Panc1 (cell line): ENCODE results near the gene TMEM229A. TPM values are rescaled to one million over a fixed set of nuclear protein-coding genes. Genes with fewer than 3 reads are reported as not detected.
A peak's percentile ranks its signal among the peaks of the same experiment; 100 is the strongest.

Experiments
- ATAC-seq: fragments of 200-7000 bp; cut with Tn5 transposase; 2 replicates; pipeline ENCODE4 v1.9.1; 2020; ENCODE audit warnings: mild to moderate bottlenecking, moderate library complexity
- BruUV-seq: library from RNA; stranded (reverse); fragments of 400-500 nt; replicated peaks from 2 replicates; lab custom pipeline; 2021; lab: Mats Ljungman, UMichigan
- CTCF ChIA-PET: fragments of 300-600 bp; sonication (Branson Sonifier 250); formaldehyde crosslinking; loops from one replicate; lab custom pipeline; 2022; ENCODE audit warnings: antibody characterized with exemption; lab: Charles Lee
- POLR2A ChIA-PET: fragments of 300-600 bp; sonication (Branson Sonifier 250); formaldehyde crosslinking; loops from one replicate; lab custom pipeline; 2022; ENCODE audit warnings: antibody characterized with exemption; lab: Charles Lee
- DNase-seq: peaks from one replicate; pipeline ENCODE4 v3.0.0-alpha.2; 2010; ENCODE audit warnings: low read depth, low spot score
- H3K27ac ChIP-seq: 2 replicates; pipeline ENCODE4 v1.5.1; 2011; ENCODE audit warnings: mild to moderate bottlenecking, low read length, inconsistent platforms
- H3K27me3 ChIP-seq: fragments of 200-500 bp; sonication (Bioruptor generic); 2 replicates; pipeline ENCODE4 v1.6.0; 2014; ENCODE audit warnings: low read length, inconsistent platforms; ENCODE audit not compliant: control insufficient read depth, insufficient read depth
- H3K36me3 ChIP-seq: fragments of 200-500 bp; sonication (Bioruptor generic); 2 replicates; pipeline ENCODE4 v1.5.1; 2014; ENCODE audit warnings: inconsistent platforms, mild to moderate bottlenecking, low read length, moderate library complexity; ENCODE audit not compliant: control insufficient read depth, insufficient read depth
- H3K4me1 ChIP-seq: 2 replicates; pipeline ENCODE4 v1.5.1; 2011; ENCODE audit warnings: inconsistent platforms, mild to moderate bottlenecking, low read length, moderate library complexity; ENCODE audit not compliant: control insufficient read depth, insufficient read depth
- H3K4me3 ChIP-seq, 2 experiments: 2 replicates each; pipeline ENCODE4 v1.5.1; 2011 to 2012; ENCODE audit warnings: low read depth in 2 of 2, low read length in 2 of 2, mild to moderate bottlenecking in 2 of 2, inconsistent platforms in 1 of 2, moderate library complexity in 1 of 2
- H3K9me3 ChIP-seq: fragments of 200-500 bp; sonication (Bioruptor generic); 2 replicates; pipeline ENCODE4 v1.5.1; 2014; ENCODE audit warnings: low read depth, mild to moderate bottlenecking, inconsistent platforms, low read length, moderate library complexity; ENCODE audit not compliant: control insufficient read depth, insufficient read depth
- POLR2AphosphoS5 ChIP-seq: IDR thresholded peaks from 2 replicates; pipeline ENCODE4 v1.6.1; 2012; ENCODE audit warnings: mild to moderate bottlenecking, low read depth, low read length, moderate library complexity
- SIN3A ChIP-seq: IDR thresholded peaks from 2 replicates; pipeline ENCODE4 v1.6.1; 2012; ENCODE audit warnings: low read depth, mild to moderate bottlenecking, low read length, moderate library complexity, borderline replicate concordance; ENCODE audit not compliant: insufficient read depth
- TCF7L2 ChIP-seq: IDR thresholded peaks from 2 replicates; pipeline ENCODE4 v1.6.1; 2011; ENCODE audit warnings: mild to moderate bottlenecking, low read depth, low read length, inconsistent platforms
- in situ Hi-C: cut with HindIII; loops from 2 replicates; pipeline ENCODE4 v1.10.0; 2016; ENCODE audit warnings: low sequenced_read_pairs, low pct_unique_long_range_greater_than_20kb
- intact Hi-C: fragments of 100-400 bp; cut with micrococcal nuclease; formaldehyde crosslinking; loops from one replicate; pipeline ENCODE4 v1.10.0; 2022; ENCODE audit not compliant: unreplicated experiment
- total RNA-seq: library from RNA; stranded (reverse); gene quantifications from one replicate; pipeline ENCODE4 v1.2.1, GENCODE V29; 2021; ENCODE audit not compliant: unreplicated experiment
- TF ChIP-seq, protein P1 (sequence below), 2 experiments: IDR thresholded peaks; 2 replicates each; pipeline ENCODE4 v1.6.1; 2011 to 2012; ENCODE audit warnings: low read depth in 2 of 2, control low read depth in 1 of 2, low read length in 1 of 2, mild to moderate bottlenecking in 1 of 2, moderate library complexity in 1 of 2; ENCODE audit not compliant: insufficient read depth in 1 of 2
- TF ChIP-seq, protein P2 (sequence below): fragments of 450-650 bp; IDR thresholded peaks from 2 replicates; pipeline ENCODE4 v1.5.1; 2017; ENCODE audit warnings: mild to moderate bottlenecking

TMEM229A gene
- total RNA-seq, 1 experiment from 2014 or later, result not detected

DNA sequence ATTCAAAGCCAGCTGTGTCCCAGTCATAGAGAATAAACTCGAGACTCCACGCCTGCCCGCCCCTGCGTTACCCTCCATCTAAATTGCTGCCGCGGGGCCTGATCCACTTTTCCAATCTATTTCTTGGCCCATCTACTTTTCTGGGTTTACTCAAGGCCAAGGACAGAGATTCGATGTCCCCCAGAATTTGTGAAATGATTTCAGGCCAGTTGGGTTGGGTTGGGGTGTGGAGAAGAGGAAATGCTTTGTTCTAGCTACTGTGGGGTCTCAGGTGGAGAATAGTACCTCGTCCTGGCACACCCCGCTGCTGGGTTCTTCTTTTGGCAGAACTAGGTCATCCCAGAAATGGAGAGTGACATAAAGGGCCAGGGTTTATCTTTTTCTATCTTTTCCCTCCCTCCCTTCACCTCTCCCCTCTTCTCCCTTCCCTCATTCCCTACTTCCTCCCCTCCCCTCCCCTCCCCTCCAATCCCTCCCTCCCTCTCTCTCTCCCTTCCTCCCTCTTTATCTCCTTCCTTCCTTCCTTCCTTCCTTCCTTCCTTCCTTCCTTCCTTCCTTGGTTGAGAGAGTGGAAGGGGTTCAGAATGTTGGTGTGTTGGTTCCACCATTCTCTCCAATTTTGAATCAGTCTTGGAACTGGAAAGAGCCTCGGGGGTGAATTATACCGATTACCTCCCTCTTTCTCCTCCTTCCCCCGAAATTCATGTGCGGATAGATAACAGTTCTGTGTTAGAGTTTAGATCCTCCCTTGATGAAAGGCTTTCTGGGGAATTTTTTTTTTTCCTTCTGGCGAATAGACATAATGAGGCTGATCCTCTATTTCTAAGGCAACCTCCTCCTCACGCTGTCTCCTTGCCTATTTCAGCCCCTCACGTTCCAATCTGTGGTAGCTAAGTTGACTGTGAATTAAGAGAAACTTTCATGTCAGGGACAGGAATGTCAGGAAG, 1.2 kb upstream of the TMEM229A start:
- intact Hi-C loops, result no loop called here
- Histone ChIP-seq H3K27ac (no peak overlapping the region), H3K27me3 (peaks cover 41% of the 10 kb centered on the region), H3K4me3 (no peak overlapping the region), H3K4me1 (peaks cover 3% of the 10 kb centered on the region), H3K36me3 (no peaks in the 10 kb centered on the region), H3K9me3 (no peaks in the 10 kb centered on the region)
- DNase-seq, result no peak
- in situ Hi-C loops, result no loop called here
- BruUV-seq, result no TSS peak
- POLR2A ChIA-PET, result no interaction called here
- CTCF ChIA-PET, result no interaction called here
- TF ChIP-seq POLR2AphosphoS5 (no peak), TCF7L2 (no peak), SIN3A (no peak)
- TF ChIP-seq, protein P1, sequence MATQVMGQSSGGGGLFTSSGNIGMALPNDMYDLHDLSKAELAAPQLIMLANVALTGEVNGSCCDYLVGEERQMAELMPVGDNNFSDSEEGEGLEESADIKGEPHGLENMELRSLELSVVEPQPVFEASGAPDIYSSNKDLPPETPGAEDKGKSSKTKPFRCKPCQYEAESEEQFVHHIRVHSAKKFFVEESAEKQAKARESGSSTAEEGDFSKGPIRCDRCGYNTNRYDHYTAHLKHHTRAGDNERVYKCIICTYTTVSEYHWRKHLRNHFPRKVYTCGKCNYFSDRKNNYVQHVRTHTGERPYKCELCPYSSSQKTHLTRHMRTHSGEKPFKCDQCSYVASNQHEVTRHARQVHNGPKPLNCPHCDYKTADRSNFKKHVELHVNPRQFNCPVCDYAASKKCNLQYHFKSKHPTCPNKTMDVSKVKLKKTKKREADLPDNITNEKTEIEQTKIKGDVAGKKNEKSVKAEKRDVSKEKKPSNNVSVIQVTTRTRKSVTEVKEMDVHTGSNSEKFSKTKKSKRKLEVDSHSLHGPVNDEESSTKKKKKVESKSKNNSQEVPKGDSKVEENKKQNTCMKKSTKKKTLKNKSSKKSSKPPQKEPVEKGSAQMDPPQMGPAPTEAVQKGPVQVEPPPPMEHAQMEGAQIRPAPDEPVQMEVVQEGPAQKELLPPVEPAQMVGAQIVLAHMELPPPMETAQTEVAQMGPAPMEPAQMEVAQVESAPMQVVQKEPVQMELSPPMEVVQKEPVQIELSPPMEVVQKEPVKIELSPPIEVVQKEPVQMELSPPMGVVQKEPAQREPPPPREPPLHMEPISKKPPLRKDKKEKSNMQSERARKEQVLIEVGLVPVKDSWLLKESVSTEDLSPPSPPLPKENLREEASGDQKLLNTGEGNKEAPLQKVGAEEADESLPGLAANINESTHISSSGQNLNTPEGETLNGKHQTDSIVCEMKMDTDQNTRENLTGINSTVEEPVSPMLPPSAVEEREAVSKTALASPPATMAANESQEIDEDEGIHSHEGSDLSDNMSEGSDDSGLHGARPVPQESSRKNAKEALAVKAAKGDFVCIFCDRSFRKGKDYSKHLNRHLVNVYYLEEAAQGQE (IDR thresholded peaks at IDR 0.05; ENCODE audit: insufficient read depth in 1 of 2, low read depth in 2 of 2, low read length in 1 of 2), result no peak
- TF ChIP-seq, protein P2, sequence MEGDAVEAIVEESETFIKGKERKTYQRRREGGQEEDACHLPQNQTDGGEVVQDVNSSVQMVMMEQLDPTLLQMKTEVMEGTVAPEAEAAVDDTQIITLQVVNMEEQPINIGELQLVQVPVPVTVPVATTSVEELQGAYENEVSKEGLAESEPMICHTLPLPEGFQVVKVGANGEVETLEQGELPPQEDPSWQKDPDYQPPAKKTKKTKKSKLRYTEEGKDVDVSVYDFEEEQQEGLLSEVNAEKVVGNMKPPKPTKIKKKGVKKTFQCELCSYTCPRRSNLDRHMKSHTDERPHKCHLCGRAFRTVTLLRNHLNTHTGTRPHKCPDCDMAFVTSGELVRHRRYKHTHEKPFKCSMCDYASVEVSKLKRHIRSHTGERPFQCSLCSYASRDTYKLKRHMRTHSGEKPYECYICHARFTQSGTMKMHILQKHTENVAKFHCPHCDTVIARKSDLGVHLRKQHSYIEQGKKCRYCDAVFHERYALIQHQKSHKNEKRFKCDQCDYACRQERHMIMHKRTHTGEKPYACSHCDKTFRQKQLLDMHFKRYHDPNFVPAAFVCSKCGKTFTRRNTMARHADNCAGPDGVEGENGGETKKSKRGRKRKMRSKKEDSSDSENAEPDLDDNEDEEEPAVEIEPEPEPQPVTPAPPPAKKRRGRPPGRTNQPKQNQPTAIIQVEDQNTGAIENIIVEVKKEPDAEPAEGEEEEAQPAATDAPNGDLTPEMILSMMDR, result no peak
- ATAC-seq, result no peak

DNA sequence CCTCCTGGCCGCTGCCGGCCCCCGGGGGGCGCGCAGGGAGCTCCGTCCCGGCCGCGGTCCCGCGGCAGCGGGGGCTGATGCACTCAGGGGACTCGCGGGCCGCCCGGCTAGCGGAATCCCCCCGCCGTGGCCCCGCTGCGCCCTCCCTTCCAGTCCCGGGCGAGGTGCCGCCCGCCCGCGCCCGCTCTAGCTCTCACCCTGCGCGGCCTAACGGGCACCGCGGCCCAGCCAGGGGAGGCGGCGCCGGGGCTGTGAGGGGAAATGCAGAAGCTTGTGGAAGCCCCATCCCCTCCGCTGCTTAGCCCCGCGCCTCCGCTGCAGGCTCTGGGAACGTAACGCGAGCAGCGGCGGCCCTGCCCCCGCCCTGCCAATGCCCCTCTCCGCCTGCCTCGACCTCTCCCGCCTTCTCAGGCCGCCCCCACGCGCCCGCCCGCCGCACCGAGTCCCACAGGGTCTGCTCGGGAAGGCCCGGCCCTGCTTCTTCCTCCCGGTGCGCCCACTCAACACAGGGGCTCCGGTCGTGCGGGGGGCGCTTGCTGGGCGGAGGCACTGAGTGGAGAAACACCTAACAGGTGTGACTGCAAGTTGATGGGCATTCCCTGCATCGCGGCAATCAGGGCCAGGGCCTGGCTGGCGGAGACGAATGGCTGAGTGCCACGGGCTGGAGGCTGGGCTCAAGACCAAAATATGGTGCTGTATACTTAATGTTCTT, 384 bp upstream of the TMEM229A start:
- no TSS peak for BruUV-seq
- no peaks in the 10 kb centered on the region for H3K36me3 ChIP-seq
- intact Hi-C loops, result no loop called here
- POLR2A ChIA-PET, result no interaction called here
- no peaks in the 10 kb centered on the region for H3K9me3 ChIP-seq
- no peak overlapping the region for H3K27ac ChIP-seq
- in situ Hi-C loops, result no loop called here
- peaks cover 3% of the 10 kb centered on the region for H3K4me1 ChIP-seq
- ATAC-seq, result peak; percentile 75
- CTCF ChIA-PET, result no interaction called here
- DNase-seq, result no peak
- peak overlapping the region; percentile 16 to 30; a peak in 3 of 4 replicates for H3K4me3 ChIP-seq
- peaks cover 41% of the 10 kb centered on the region for H3K27me3 ChIP-seq
- TF ChIP-seq TCF7L2 (no peak), SIN3A (no peak), POLR2AphosphoS5 (no peak)
- TF ChIP-seq, protein P1 (IDR thresholded peaks at IDR 0.05; ENCODE audit: insufficient read depth in 1 of 2, low read depth in 2 of 2, low read length in 1 of 2), result no peak
- TF ChIP-seq, protein P2, result 0 out of 2 replicates have a peak, but pooled peaks have one; percentile 3
